ENCODE data around the gene COL12A1. TPM values are rescaled to one million over a fixed set of nuclear protein-coding genes. Genes with fewer than 3 reads are reported as not detected.

Gene COL12A1
- total RNA-seq, 4 donors from 2014 or later: 14.2 to 45.1 (median 32.3) TPM

DNA sequence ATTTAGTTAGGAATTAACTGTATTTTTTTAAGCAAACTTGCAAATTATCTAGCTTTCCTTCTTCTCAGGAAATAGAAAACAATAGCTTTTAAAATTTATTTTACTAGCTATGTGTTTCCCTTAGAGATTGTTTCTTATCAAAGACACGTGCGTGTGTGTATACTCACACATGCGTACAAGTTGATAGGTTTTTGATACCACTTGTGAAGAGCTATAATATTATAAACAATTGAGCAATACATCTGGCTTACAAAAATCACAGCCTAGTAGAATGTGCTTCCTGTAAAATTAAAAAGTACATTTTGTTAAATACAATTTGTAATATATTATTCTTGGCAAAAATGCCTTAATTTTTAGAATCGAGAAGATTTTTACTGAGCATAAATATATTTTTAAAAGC lies 33.9 kb downstream of the COL12A1 start:
- Histone ChIP-seq H3K36me3 (no peaks in the 10 kb centered on the region), H3K4me3 (no peak overlapping the region), H3K27ac (peak overlapping the region in 3 of 4 donors; percentile 14 to 38 (median 17)), H3K27me3 (no peaks in the 10 kb centered on the region), H3K9me3 (no peaks in the 10 kb centered on the region), H3K4me1 (peaks cover 0 to 19% (median 3%) of the 10 kb centered on the region in 4 donors)
- intact Hi-C loops (cut with DNase I; ENCODE audit: low total_unique reads): loop anchor here (5.0 kb wide), 1 partner anchor 760 kb away; no protein-coding TSS in a partner anchor
- in situ Hi-C loops (cut with MboI; ENCODE audit: low pct_ligation_motif_present in 1 of 4, low pct_unique_long_range_greater_than_20kb in 1 of 4, low sequenced_read_pairs in 3 of 4): no loop called here
- TF ChIP-seq POLR2A (IDR thresholded peaks at IDR 0.05) (no peak), EP300 (IDR thresholded peaks at IDR 0.05; ENCODE audit: low read depth) (no peak), POLR2AphosphoS5 (IDR thresholded peaks at IDR 0.05) (no peak)
- TF ChIP-seq, protein P1, sequence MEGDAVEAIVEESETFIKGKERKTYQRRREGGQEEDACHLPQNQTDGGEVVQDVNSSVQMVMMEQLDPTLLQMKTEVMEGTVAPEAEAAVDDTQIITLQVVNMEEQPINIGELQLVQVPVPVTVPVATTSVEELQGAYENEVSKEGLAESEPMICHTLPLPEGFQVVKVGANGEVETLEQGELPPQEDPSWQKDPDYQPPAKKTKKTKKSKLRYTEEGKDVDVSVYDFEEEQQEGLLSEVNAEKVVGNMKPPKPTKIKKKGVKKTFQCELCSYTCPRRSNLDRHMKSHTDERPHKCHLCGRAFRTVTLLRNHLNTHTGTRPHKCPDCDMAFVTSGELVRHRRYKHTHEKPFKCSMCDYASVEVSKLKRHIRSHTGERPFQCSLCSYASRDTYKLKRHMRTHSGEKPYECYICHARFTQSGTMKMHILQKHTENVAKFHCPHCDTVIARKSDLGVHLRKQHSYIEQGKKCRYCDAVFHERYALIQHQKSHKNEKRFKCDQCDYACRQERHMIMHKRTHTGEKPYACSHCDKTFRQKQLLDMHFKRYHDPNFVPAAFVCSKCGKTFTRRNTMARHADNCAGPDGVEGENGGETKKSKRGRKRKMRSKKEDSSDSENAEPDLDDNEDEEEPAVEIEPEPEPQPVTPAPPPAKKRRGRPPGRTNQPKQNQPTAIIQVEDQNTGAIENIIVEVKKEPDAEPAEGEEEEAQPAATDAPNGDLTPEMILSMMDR (IDR thresholded peaks at IDR 0.05): no peak
- 60 to 61% methylated on average over 4 of the region's 4 CpGs for WGBS, 2 donors (ENCODE audit: low coverage in 1 of 2)
- no peak for DNase-seq

DNA sequence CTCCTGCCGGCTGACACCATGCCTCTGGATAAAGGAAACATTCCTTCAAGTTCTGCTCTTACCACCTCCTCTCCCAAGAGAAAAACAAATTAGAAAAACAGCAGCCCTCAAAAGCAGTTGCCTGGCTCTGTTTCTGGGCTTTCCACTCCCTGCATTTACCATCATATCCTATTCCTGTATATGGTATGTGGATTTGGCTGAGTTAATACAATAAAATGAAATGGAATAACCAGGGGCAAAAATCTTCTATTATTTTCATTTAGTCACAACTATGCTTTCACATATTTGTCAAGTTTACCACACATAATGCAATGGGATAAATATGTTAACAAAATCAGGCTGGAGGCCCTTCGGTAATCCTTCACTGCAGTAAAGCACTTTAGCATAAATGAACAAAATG lies 34.3 kb downstream of the COL12A1 start:
- in situ Hi-C loops (cut with MboI; ENCODE audit: low pct_ligation_motif_present in 1 of 4, low pct_unique_long_range_greater_than_20kb in 1 of 4, low sequenced_read_pairs in 3 of 4) (no loop called here), intact Hi-C loops (cut with DNase I; ENCODE audit: low total_unique reads) (loop anchor here (5.0 kb wide), 1 partner anchor 761 kb away; no protein-coding TSS in a partner anchor)
- Histone ChIP-seq H3K27ac (peak overlapping the region in 3 of 4 donors; percentile 14 to 38 (median 17)), H3K9me3 (no peaks in the 10 kb centered on the region), H3K4me3 (no peak overlapping the region), H3K36me3 (no peaks in the 10 kb centered on the region), H3K4me1 (peaks cover 0 to 22% (median 3%) of the 10 kb centered on the region in 4 donors), H3K27me3 (no peaks in the 10 kb centered on the region)
- no peak for DNase-seq
- 58 to 67% methylated on average over 2 of the region's 2 CpGs for WGBS, 2 donors (ENCODE audit: low coverage in 1 of 2)
- no peak for TF ChIP-seq POLR2A (IDR thresholded peaks at IDR 0.05)
- no peak for TF ChIP-seq POLR2AphosphoS5 (IDR thresholded peaks at IDR 0.05)
- TF ChIP-seq, protein P1 (IDR thresholded peaks at IDR 0.05): no peak
- TF ChIP-seq EP300 (IDR thresholded peaks at IDR 0.05; ENCODE audit: low read depth): no peak

DNA sequence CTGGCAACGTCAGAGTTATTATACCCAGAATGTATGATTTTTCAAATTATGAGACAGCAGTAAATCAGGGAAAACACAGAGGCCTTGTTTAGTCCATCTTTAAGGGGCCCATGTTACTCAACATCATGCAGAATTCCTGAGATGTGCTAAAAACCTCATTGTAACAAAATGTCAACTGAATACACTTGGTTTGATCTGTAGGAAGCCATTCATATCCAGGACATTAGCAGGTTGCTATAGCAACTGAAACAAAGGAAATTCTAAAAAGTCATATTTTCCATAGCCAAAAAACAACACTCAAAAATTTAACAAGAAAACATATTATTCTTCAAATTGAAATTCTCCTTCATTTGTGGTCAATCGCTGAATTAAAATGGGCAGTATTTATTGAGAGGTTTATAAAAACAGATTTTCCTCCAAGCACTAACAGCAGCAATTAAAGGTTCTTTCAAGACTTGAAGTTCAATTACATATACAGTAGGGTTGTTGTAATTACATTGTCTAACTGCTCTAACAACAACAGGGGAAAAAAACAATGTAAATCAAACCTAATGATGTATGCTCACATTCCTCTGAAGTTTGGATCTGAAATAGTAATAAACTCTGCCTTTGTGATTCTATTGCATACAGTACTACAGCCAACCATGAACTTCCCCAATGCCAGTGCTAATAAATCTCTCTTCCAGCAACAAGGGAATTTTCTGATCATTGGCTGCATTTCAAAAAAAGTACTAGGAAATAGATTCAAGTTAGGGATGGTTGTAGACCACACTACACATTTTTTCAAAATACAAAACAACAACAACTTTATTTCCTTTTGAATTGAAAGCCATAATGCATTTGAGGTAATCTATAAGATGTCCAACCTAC lies 34.9 kb downstream of the COL12A1 start:
- no peak overlapping the region for H3K4me3 ChIP-seq
- DNase-seq: no peak
- in situ Hi-C loops (cut with MboI; ENCODE audit: low pct_ligation_motif_present in 1 of 4, low pct_unique_long_range_greater_than_20kb in 1 of 4, low sequenced_read_pairs in 3 of 4) (no loop called here), intact Hi-C loops (cut with DNase I; ENCODE audit: low total_unique reads) (loop anchor here (5.0 kb wide), 1 partner anchor 761 kb away; no protein-coding TSS in a partner anchor)
- TF ChIP-seq, protein P1 (IDR thresholded peaks at IDR 0.05): no peak
- TF ChIP-seq POLR2A (IDR thresholded peaks at IDR 0.05): no peak
- no peak for TF ChIP-seq POLR2AphosphoS5 (IDR thresholded peaks at IDR 0.05)
- H3K4me1 ChIP-seq: peaks cover 0 to 22% (median 3%) of the 10 kb centered on the region in 4 donors
- no peaks in the 10 kb centered on the region for H3K9me3 ChIP-seq
- 49 to 54% methylated on average over 2 of the region's 2 CpGs for WGBS, 2 donors (ENCODE audit: low coverage in 1 of 2)
- H3K36me3 ChIP-seq: no peaks in the 10 kb centered on the region
- no peaks in the 10 kb centered on the region for H3K27me3 ChIP-seq
- H3K27ac ChIP-seq: peak overlapping the region in 2 of 4 donors; percentile 14 to 38

DNA sequence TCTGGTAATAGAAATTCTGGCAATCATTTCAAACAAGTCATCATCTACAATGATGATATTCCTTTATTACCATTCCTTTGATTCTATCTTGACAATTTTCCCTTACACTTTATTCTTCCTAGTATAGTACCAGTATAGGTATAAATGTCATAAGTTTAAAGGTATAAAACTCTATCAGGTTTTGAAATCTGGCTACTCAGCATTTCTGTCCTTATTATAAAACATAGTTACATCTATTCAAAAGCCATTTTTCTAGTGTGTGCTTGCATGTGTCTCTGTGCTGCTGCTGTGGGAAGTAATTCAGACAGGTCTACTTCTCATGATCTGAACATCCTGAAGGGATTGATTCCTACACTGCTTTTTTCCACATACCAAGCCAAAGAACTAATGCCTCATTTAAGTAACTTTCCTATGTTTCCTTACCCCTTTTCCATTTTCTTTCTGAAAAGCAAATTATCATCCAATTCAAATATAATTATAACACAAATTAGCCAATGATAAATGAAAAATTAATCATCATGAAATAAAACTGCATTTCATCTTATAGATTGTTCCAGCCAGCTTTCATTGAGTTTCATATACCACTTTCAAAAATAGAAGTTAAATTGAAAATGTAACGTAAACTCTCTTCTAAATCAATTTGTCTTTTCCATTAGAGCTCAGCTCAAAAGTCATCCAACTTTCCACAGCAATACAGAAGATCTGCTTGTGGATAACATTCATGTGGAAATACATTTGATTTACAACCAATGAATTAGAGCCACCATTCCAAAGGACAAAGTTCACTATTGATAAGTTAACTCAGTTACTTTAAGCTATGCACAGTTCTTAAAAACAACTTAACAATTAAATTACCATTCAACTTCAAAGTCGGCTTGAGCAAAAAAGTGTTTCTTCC lies 35.9 kb downstream of the COL12A1 start:
- no peak overlapping the region for H3K27ac ChIP-seq
- H3K27me3 ChIP-seq: no peaks in the 10 kb centered on the region
- 65 to 85% methylated on average over 2 of the region's 2 CpGs for WGBS, 2 donors (ENCODE audit: low coverage in 1 of 2)
- no peaks in the 10 kb centered on the region for H3K36me3 ChIP-seq
- TF ChIP-seq POLR2AphosphoS5 (IDR thresholded peaks at IDR 0.05) (no peak), POLR2A (IDR thresholded peaks at IDR 0.05) (no peak), EP300 (IDR thresholded peaks at IDR 0.05; ENCODE audit: low read depth) (no peak)
- TF ChIP-seq, protein P1 (IDR thresholded peaks at IDR 0.05): no peak
- H3K9me3 ChIP-seq: no peaks in the 10 kb centered on the region
- DNase-seq: no peak
- intact Hi-C loops (cut with DNase I; ENCODE audit: low total_unique reads) (loop anchor here (5.0 kb wide), 1 partner anchor 762 kb away; no protein-coding TSS in a partner anchor), in situ Hi-C loops (cut with MboI; ENCODE audit: low pct_ligation_motif_present in 1 of 4, low pct_unique_long_range_greater_than_20kb in 1 of 4, low sequenced_read_pairs in 3 of 4) (no loop called here)
- H3K4me3 ChIP-seq: no peak overlapping the region
- peaks cover 0 to 22% (median 3%) of the 10 kb centered on the region in 4 donors for H3K4me1 ChIP-seq

Data from transverse colon (tissue), 4 donors.